ENCODE measurements around the gene ERGIC1. TPM values are rescaled to one million over a fixed set of nuclear protein-coding genes. Genes with fewer than 3 reads are reported as not detected.

Gene ERGIC1
- total RNA-seq, 1 experiment from 2014 or later: 77.0 TPM

DNA sequence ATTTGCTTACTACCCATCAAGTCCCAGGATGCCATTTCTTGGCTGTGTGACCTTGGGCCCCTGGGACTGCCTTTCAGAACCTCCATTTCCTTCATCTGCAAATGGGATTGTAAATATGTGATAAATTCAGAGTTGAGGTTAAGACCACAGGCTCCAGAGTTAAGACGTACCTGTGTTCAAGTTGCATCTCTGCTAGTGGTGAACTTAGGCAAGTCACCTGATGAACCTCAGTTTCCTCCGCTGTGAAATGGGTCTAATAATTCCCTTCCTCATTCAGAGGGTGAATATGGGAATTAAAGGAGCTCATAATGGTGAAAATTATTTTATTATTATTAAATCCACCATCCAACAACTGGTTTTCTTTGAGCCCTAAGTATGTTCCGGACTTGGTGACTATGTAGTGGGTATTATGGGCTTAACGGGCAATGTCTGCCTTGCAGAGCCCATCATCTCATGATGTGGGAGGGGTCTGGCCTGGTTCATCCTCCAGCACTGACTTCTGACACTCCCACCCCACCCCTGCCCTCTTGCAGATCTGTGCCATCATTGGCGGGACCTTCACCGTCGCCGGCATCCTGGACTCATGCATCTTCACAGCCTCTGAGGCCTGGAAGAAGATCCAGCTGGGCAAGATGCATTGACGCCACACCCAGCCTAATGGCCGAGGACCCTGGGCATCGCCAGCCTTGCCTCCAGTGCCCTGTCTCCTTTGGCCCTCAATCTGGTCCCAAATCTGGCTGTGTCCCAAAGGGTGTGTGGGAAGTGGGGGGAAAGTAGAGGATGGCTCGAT lies 116.3 kb downstream of the ERGIC1 start:
- Histone ChIP-seq H2AFZ (ENCODE audit: low read length) (no peak overlapping the region), H2BK5ac (ENCODE audit: insufficient read length, low read length) (no peak overlapping the region), H3K27me3 (ENCODE audit: insufficient read depth, low read length) (no peaks in the 10 kb centered on the region), H2AK5ac (ENCODE audit: insufficient read length, low read length) (no peak overlapping the region), H3K23ac (ENCODE audit: insufficient read length, low read depth, low read length) (no peak overlapping the region), H4K20me1 (ENCODE audit: control insufficient read depth, insufficient read depth, insufficient read length) (no peaks in the 10 kb centered on the region), H3K79me1 (ENCODE audit: insufficient read depth, low read depth, low read length, poor library complexity, severe bottlenecking) (no peaks in the 10 kb centered on the region), H4K91ac (ENCODE audit: insufficient read length, low read depth, low read length) (no peak overlapping the region), H3T11ph (ENCODE audit: low read length) (no peak overlapping the region), H3K79me2 (ENCODE audit: insufficient read depth, low read length) (no peaks in the 10 kb centered on the region), H3K14ac (ENCODE audit: insufficient read depth, low read length) (no peak overlapping the region), H2BK120ac (ENCODE audit: low read depth, low read length, poor library complexity, severe bottlenecking) (no peak overlapping the region), H3K18ac (ENCODE audit: insufficient read length, low read depth, low read length) (no peak overlapping the region), H4K8ac (replicated peaks; ENCODE audit: insufficient read length, low read depth, low read length) (no peak overlapping the region), H3K56ac (ENCODE audit: insufficient read length, low read depth, low read length) (no peak overlapping the region), H4K5ac (ENCODE audit: insufficient read length, low read depth, low read length) (no peak overlapping the region), H2BK15ac (ENCODE audit: low read depth, low read length) (no peak overlapping the region), H2BK20ac (ENCODE audit: low read depth, low read length, poor library complexity, severe bottlenecking) (no peak overlapping the region), H3K4ac (ENCODE audit: low read depth, low read length) (no peak overlapping the region), H3K23me2 (ENCODE audit: insufficient read length, low read depth, low read length, poor library complexity, severe bottlenecking) (no peaks in the 10 kb centered on the region), H3K27ac (ENCODE audit: insufficient read length, low read depth, low read length) (no peak overlapping the region), H3K9ac (ENCODE audit: extremely low read depth, insufficient read length, low read length) (no peak overlapping the region), H3K4me2 (ENCODE audit: insufficient read depth, insufficient read length, low read length) (no peak overlapping the region), H3K9me3 (ENCODE audit: control insufficient read depth, low read depth, low read length) (no peaks in the 10 kb centered on the region), H3K4me1 (ENCODE audit: insufficient read depth, low read length) (no peaks in the 10 kb centered on the region), H2BK12ac (ENCODE audit: insufficient read length, low read depth, low read length) (no peak overlapping the region)
- Mint-ChIP-seq H3K4me1 (peaks cover 0 to 5% of the 10 kb centered on the region in 2 experiments; a peak in 3 of 4 replicates), H3K27ac (no peak overlapping the region), H3K9me3 (no peaks in the 10 kb centered on the region), H3K4me3 (no peak overlapping the region; a peak in 1 of 5 replicates), H3K36me3 (ENCODE audit: insufficient read depth in 1 of 3, low read depth in 3 of 3) (peaks cover 8 to 31% (median 21%) of the 10 kb centered on the region in 3 experiments; a peak in 6 of 7 replicates), H3K27me3 (ENCODE audit: low read depth) (peaks cover 15% of the 10 kb centered on the region)
- TF ChIP-seq, protein P1, sequence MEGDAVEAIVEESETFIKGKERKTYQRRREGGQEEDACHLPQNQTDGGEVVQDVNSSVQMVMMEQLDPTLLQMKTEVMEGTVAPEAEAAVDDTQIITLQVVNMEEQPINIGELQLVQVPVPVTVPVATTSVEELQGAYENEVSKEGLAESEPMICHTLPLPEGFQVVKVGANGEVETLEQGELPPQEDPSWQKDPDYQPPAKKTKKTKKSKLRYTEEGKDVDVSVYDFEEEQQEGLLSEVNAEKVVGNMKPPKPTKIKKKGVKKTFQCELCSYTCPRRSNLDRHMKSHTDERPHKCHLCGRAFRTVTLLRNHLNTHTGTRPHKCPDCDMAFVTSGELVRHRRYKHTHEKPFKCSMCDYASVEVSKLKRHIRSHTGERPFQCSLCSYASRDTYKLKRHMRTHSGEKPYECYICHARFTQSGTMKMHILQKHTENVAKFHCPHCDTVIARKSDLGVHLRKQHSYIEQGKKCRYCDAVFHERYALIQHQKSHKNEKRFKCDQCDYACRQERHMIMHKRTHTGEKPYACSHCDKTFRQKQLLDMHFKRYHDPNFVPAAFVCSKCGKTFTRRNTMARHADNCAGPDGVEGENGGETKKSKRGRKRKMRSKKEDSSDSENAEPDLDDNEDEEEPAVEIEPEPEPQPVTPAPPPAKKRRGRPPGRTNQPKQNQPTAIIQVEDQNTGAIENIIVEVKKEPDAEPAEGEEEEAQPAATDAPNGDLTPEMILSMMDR (conservative IDR thresholded peaks at IDR 0.05): no peak
- DNase-seq: no peak
- WGBS (ENCODE audit: extremely low coverage, insufficient read length, low lambda C conversion rate): no CpG with 5 or more reads among the region's 12 CpGs

Data from H9 (cell line).